ENCODE measurements around the gene CDK2.

DNA sequence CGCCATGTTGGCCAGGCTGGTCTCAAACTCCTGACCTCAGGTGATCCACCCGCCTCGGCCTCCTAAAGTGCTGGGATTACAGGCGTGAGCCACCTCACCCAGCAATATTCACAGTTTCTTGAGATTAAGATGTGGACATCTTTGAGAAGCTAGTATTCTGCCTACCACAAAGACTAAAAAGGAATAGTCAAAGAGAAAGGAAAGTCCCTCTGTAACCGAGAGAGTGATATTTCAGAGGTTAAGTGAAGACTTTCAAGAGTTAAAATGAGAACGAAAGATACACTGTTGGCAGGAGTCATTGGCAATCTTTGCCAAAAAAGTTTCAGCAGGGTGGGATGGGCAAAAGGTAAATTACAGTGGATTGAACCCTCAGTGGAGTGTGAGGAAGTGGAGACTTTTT lies 20.1 kb upstream of the CDK2 start:
- no peak for TF ChIP-seq YY1 (IDR thresholded peaks at IDR 0.05; ENCODE audit: low read depth)
- TF ChIP-seq, protein P1, sequence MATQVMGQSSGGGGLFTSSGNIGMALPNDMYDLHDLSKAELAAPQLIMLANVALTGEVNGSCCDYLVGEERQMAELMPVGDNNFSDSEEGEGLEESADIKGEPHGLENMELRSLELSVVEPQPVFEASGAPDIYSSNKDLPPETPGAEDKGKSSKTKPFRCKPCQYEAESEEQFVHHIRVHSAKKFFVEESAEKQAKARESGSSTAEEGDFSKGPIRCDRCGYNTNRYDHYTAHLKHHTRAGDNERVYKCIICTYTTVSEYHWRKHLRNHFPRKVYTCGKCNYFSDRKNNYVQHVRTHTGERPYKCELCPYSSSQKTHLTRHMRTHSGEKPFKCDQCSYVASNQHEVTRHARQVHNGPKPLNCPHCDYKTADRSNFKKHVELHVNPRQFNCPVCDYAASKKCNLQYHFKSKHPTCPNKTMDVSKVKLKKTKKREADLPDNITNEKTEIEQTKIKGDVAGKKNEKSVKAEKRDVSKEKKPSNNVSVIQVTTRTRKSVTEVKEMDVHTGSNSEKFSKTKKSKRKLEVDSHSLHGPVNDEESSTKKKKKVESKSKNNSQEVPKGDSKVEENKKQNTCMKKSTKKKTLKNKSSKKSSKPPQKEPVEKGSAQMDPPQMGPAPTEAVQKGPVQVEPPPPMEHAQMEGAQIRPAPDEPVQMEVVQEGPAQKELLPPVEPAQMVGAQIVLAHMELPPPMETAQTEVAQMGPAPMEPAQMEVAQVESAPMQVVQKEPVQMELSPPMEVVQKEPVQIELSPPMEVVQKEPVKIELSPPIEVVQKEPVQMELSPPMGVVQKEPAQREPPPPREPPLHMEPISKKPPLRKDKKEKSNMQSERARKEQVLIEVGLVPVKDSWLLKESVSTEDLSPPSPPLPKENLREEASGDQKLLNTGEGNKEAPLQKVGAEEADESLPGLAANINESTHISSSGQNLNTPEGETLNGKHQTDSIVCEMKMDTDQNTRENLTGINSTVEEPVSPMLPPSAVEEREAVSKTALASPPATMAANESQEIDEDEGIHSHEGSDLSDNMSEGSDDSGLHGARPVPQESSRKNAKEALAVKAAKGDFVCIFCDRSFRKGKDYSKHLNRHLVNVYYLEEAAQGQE (IDR thresholded peaks at IDR 0.05; ENCODE audit: low read depth), result no peak
- no peak for TF ChIP-seq CEBPB (IDR thresholded peaks at IDR 0.05)
- TF ChIP-seq FOXM1 (IDR thresholded peaks at IDR 0.05; ENCODE audit: borderline replicate concordance, low read depth), result no peak
- TF ChIP-seq RAD21 (IDR thresholded peaks at IDR 0.05; ENCODE audit: low read depth), result no peak
- no peak for TF ChIP-seq NFIC (IDR thresholded peaks at IDR 0.05)
- TF ChIP-seq EP300 (IDR thresholded peaks at IDR 0.05; ENCODE audit: borderline replicate concordance), result no peak
- TF ChIP-seq, protein P2, sequence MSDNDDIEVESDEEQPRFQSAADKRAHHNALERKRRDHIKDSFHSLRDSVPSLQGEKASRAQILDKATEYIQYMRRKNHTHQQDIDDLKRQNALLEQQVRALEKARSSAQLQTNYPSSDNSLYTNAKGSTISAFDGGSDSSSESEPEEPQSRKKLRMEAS (IDR thresholded peaks at IDR 0.05), result no peak
